Colonic mucosa (tissue), 4 donors: ENCODE data around the gene PLEK. TPM values are rescaled to one million over a fixed set of nuclear protein-coding genes. Genes with fewer than 3 reads are reported as not detected.

Experiments used
- DNase-seq: peaks from one replicate; pipeline ENCODE4 v3.0.0-alpha.2; 2020
- H3K27ac ChIP-seq: fragments of 200-600 bp; one replicate; pipeline ENCODE4 v1.8.0; 2021
- H3K27me3 ChIP-seq: fragments of 200-600 bp; one replicate; pipeline ENCODE4 v1.8.0; 2021
- H3K36me3 ChIP-seq: fragments of 200-600 bp; one replicate; pipeline ENCODE4 v1.8.0; 2021
- H3K4me1 ChIP-seq: fragments of 200-600 bp; one replicate; pipeline ENCODE4 v1.8.0; 2021; ENCODE audit warnings: mild to moderate bottlenecking
- H3K4me3 ChIP-seq: fragments of 200-600 bp; one replicate; pipeline ENCODE4 v1.8.0; 2021
- H3K9ac ChIP-seq, 2 donors: one replicate each; pipeline ENCODE4 v1.7.0; 2013; ENCODE audit warnings: control low read depth in 2 of 2, low read depth in 2 of 2, low read length in 2 of 2
- H3K9me3 ChIP-seq: fragments of 200-600 bp; one replicate; pipeline ENCODE4 v1.8.0; 2021
- intact Hi-C: fragments of 100-400 bp; cut with DNase I; formaldehyde crosslinking; loops from one replicate; pipeline ENCODE4 v1.14.1; 2022
- total RNA-seq, 2 donors: library from RNA; stranded (reverse); fragmentation: NEBNext Ultra II Directional in 1 of 2; extraction: Animal tissue kit (Norgen Biotek cat#: 25700) in 1 of 2; gene quantifications; one replicate each; pipeline ENCODE4 v1.2.1, GENCODE V29; 2021
- TF ChIP-seq, protein P1 (sequence below): fragments of 200-600 bp; IDR thresholded peaks from one replicate; pipeline ENCODE4 v1.8.0; 2022; ENCODE audit warnings: antibody characterized with exemption, mild to moderate bottlenecking
- donor health status: healthy.
- donor health status: DM: no; HTN: no; CAD: no.
- donor health status: DM: no; HTN: no; CAD: no.

PLEK gene
- total RNA-seq, 2 donors from 2014 or later = 2.6 to 5.1 TPM

DNA sequence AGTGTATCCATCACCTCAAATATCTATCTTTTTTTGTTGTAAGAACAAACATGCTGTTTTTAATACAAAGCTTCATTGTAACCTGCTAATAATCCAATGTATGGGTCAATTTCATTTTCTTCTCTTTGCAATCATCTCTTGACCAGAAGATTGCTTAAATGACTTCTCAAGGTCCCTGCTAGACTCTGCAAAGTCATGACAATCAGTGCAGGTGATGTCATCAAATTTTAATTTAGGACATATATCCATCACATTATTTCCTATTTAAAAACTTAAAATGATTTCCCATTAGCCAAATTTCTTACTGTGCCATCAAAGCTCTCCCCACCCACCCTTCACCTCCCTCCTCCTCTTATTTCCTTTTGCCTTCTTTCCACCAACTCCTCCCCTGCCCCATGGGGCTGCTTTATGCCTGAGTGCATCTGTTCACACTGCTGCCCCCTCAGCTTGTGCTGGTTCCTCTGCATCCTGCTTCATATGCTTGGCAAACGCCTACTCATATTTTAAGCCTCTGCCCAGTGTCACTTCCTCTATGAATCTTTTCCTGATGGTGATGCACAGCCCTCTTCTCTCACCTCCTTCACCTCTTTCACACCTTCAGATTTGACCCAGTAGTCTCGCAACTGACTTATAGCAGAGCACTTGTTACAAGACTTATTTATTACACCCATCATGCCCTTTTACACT is 20.3 kb downstream of the PLEK start:
- DNase-seq = no peak
- Histone ChIP-seq H3K4me3 (no peak overlapping the region), H3K27ac (no peak overlapping the region), H3K4me1 (no peaks in the 10 kb centered on the region), H3K27me3 (no peaks in the 10 kb centered on the region), H3K36me3 (no peaks in the 10 kb centered on the region), H3K9ac (no peak overlapping the region), H3K9me3 (no peaks in the 10 kb centered on the region)
- TF ChIP-seq, protein P1, sequence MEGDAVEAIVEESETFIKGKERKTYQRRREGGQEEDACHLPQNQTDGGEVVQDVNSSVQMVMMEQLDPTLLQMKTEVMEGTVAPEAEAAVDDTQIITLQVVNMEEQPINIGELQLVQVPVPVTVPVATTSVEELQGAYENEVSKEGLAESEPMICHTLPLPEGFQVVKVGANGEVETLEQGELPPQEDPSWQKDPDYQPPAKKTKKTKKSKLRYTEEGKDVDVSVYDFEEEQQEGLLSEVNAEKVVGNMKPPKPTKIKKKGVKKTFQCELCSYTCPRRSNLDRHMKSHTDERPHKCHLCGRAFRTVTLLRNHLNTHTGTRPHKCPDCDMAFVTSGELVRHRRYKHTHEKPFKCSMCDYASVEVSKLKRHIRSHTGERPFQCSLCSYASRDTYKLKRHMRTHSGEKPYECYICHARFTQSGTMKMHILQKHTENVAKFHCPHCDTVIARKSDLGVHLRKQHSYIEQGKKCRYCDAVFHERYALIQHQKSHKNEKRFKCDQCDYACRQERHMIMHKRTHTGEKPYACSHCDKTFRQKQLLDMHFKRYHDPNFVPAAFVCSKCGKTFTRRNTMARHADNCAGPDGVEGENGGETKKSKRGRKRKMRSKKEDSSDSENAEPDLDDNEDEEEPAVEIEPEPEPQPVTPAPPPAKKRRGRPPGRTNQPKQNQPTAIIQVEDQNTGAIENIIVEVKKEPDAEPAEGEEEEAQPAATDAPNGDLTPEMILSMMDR = no peak
- intact Hi-C loops = no loop called here

DNA sequence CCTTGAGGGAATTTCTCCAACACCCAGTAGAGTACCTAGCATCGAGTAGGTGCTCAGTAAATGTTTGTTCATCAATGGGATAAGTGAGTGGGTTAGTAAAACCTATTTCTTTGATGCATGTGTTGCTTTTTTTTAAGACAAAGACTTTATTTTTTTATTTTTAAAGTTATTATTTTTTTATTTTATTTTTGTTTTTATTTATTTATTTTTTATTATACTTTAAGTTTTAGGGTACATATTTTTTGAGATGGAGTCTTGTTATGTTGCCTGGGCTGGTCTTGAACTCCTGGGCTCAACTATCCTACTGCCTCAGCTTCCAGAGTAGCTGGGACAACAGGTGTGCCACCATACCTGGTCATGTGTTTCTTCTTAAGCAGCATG is 20.8 kb downstream of the PLEK start:
- H3K9me3 ChIP-seq = no peaks in the 10 kb centered on the region
- no peaks in the 10 kb centered on the region for H3K27me3 ChIP-seq
- intact Hi-C loops = no loop called here
- no peak overlapping the region for H3K9ac ChIP-seq
- no peak overlapping the region for H3K4me3 ChIP-seq
- H3K4me1 ChIP-seq = no peaks in the 10 kb centered on the region
- TF ChIP-seq, protein P1 = no peak
- no peaks in the 10 kb centered on the region for H3K36me3 ChIP-seq
- no peak overlapping the region for H3K27ac ChIP-seq
- DNase-seq = no peak

DNA sequence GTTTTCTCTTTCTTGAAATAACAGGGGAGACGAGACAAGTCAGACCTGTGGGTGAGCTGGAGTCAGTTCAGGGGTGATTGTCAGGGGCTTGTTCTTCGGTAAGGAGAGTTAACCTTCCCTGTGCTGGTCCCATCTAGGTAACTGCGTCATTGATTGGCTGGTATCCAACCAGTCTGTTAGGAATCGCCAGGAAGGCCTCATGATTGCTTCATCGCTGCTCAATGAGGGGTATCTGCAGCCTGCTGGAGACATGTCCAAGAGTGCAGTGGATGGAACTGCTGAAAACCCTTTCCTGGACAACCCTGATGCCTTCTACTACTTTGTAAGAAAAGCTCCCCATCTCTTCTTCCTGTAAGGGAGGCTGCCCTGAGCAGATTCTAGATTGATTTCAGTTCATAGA is 21.3 kb downstream of the PLEK start:
- H3K27ac ChIP-seq = no peak overlapping the region
- no peaks in the 10 kb centered on the region for H3K36me3 ChIP-seq
- no peaks in the 10 kb centered on the region for H3K9me3 ChIP-seq
- no peaks in the 10 kb centered on the region for H3K4me1 ChIP-seq
- DNase-seq = no peak
- TF ChIP-seq, protein P1 = no peak
- no peak overlapping the region for H3K4me3 ChIP-seq
- intact Hi-C loops = no loop called here
- no peaks in the 10 kb centered on the region for H3K27me3 ChIP-seq
- no peak overlapping the region for H3K9ac ChIP-seq

DNA sequence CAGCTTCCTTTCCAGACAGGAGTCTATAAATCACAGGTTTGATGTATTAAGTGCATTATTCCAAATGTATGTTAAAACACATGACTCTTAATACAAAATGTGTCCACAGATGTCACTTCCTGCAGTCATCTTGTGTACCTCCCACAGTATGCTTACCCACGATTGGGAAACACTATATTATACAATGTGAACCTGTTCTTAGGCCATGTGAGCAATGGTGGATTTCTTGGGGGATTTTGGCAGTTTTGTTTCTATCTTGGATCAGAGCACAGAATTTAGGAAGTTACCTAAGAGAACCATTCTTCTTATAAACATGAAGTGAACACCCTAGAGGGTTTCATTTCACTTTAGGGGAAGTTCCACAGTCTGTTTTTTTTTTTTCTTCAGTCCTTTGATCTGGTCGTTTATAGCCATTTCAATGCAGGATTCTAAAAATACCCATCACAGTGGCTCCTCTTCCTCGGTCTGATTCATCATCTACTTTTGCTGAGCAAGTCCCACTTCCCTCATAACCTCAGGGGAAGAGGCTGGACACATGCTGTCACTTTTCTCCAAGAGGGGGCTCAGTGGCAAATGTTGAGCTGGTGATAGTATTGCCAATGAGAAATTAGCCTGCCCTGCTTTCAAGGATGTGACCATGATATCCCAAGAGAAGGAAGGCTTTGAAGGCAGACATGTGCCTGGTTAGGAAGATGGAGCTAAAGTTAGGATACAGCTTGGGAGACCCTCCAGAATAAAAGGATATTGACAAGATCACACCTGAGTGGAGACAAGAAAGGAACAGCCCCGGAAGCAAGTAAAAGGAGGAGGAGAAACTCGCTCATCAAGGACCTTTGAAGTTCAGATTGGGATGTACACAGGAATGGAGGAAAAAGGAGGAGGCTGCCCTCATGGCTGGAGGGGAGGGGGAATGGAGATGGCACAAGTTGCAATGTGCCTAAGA is 22.6 kb downstream of the PLEK start:
- no peaks in the 10 kb centered on the region for H3K9me3 ChIP-seq
- H3K27me3 ChIP-seq = no peaks in the 10 kb centered on the region
- H3K4me3 ChIP-seq = no peak overlapping the region
- no peaks in the 10 kb centered on the region for H3K4me1 ChIP-seq
- TF ChIP-seq, protein P1 = no peak
- H3K9ac ChIP-seq = no peak overlapping the region
- H3K36me3 ChIP-seq = no peaks in the 10 kb centered on the region
- DNase-seq = no peak
- no peak overlapping the region for H3K27ac ChIP-seq
- intact Hi-C loops = no loop called here

DNA sequence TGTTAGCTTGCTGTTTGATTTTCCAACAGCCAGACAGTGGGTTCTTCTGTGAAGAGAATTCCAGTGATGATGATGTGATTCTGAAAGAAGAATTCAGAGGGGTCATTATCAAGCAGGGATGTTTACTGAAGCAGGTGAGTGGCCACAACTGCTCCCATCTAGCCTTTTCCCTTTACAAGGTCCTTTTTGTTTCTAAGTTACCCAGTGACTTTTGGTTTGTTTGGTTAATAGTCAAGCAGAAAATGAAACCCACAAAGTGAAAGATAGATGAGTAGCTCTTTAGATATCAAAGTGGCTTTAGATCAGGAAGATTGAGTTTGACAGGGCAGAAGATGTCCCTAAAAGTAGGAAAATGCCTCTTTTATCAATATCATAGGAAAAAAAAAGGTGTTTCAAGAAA is 23.3 kb downstream of the PLEK start:
- no peak for DNase-seq
- H3K27me3 ChIP-seq = no peaks in the 10 kb centered on the region
- no peaks in the 10 kb centered on the region for H3K4me1 ChIP-seq
- H3K36me3 ChIP-seq = no peaks in the 10 kb centered on the region
- TF ChIP-seq, protein P1 = no peak
- H3K27ac ChIP-seq = no peak overlapping the region
- H3K9ac ChIP-seq = no peak overlapping the region
- intact Hi-C loops = no loop called here
- H3K9me3 ChIP-seq = no peaks in the 10 kb centered on the region
- H3K4me3 ChIP-seq = no peak overlapping the region
